Measurements from ENCODE around the gene ANKRD42. TPM values are rescaled to one million over a fixed set of nuclear protein-coding genes. Genes with fewer than 3 reads are reported as not detected.
"Not testable (repeated sequence)": the region's sequence is repeated elsewhere in the genome, so short reads cannot be mapped to it uniquely, and the experiment has no call there.

ANKRD42 gene
- total RNA-seq, 1 donor from 2014 or later, result 4.8 TPM

GRCh38 chr11:83172551-83172950 lies 21.0 kb upstream of the ANKRD42 start:
- no peak for DNase-seq (ENCODE audit: low read depth)

DNA sequence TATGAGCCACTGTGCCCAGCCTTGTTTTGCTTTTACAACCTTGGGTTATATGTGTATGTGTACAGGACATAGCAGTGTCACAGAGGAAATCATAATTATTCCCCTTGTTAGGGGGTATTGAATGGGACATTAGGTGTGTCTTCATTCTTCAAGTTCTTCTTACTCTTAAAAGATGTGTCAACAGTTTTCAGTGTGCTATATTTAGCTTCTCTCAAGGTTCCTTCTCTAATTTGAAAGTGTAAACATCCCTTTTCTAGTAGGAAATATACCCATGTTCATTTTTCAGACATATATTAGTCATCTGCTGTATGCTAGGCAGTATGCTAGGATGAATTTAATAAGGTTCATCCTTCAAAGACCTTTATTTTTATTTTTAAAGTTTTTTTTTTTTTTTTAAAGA lies 19.5 kb upstream of the ANKRD42 start:
- no peak for DNase-seq (ENCODE audit: low read depth)

GRCh38 chr11:83175815-83176214 lies 17.7 kb upstream of the ANKRD42 start:
- no peak for DNase-seq (ENCODE audit: low read depth)

DNA sequence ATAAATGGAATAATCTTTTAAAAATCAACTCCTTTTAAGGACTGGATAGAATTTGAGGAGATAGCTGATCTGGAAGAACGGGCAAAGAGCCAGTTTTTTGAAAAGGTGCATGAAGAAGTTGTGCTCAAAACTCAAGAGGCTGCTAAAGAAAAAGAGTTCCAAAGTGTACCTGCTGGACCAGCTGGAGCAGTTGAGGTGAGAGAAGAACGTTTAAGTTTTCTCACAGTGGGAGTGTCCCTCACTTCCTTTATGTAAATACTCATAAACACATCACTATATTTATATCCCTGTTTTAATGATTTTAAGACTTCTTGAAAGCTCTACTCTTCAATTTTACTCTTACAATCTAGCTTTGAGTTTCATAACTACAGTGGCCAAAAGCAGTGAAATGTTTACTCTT lies 11.7 kb upstream of the ANKRD42 start:
- no peak for DNase-seq (ENCODE audit: low read depth)

DNA sequence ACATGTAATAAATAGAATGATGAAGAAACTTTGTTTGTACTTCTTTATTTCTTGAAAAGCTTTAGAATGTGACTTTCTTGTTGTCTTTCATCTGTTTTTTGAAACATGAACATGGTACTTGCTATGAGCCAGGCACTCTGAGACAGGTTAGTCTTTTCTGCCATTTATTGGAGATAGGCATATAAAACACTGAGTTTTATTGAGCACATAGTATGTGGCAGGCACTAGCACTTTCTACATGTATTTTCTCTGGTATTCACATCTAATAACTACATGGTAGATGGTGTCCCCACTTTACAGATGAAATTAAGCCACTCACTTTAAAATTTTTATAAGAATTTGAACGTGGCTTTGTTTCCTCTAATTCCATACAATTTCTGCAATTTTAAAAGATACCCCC lies 7.7 kb upstream of the ANKRD42 start:
- DNase-seq (ENCODE audit: low read depth), result no peak

GRCh38 chr11:83187465-83187864 lies 6.0 kb upstream of the ANKRD42 start:
- DNase-seq (ENCODE audit: low read depth), result no peak

GRCh38 chr11:83191491-83191890 lies 2.0 kb upstream of the ANKRD42 start:
- DNase-seq (ENCODE audit: low read depth), result no peak

GRCh38 chr11:83191986-83192385 lies 1.5 kb upstream of the ANKRD42 start:
- DNase-seq (ENCODE audit: low read depth), result no peak

GRCh38 chr11:83192606-83193245 lies 786 bp upstream of the ANKRD42 start:
- no peak for DNase-seq (ENCODE audit: low read depth)

DNA sequence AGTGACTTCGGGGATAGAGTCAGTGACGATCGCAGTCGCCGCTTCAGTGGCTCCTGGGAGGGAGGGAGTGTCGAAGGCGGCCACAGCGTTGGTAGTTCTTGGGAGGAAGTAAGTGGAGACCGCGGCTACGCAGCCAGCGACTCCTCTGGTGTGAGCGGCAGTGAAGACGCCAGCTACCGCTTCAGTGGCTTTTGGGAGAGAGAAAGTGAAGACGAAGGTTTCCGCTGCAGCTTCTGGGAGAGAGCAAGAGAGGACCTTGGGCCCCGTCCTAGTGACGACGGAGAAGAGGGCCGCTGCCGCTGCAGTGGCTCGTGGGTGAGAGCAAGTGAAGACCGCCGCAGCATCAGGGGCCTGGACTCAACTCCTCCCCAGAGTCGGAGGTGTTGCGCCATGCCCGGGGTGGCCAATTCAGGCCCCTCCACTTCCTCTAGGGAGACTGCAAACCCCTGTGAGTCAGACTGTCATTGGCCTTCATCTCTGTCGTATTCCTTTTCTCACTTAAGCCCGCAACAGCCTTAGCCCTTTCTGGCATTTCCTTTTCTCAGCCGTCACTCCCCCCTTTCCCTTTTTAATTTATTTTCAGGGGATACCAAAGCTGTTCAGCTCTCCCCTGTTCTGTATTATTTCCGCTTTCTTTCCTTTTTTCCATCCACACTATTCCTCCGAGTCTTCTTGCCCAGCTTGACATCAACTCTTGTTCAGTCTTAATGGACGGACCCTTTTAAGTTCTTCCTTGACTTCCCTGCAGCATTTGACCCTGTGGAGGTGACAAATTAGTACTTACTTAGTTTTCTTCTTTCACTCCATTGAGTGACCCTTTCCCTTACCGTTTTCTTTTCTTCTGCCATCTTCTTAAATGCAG lies 1.0 kb downstream of the ANKRD42 start:
- peak; percentile 51 for DNase-seq (ENCODE audit: low read depth)

DNA sequence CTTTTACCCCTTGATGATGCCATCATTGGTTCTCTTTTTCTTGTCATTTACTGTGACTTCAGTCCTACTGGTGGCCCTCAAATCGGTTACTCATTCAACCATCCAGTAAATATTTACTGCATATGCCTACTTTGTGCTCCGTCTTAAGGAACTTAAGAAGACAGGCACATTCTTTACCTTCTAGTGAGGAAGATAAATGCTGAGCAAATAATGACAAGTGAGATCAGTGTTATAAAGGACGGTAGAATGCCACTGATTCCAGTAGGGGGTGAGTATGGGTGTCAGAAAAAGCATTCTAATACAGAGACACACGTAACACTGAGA lies 1.6 kb downstream of the ANKRD42 start:
- no peak for DNase-seq (ENCODE audit: low read depth)

- no peak for DNase-seq (ENCODE audit: low read depth)
Observed at GRCh38 chr11:83195649-83196048, 2.1 kb downstream of the ANKRD42 start.

DNA sequence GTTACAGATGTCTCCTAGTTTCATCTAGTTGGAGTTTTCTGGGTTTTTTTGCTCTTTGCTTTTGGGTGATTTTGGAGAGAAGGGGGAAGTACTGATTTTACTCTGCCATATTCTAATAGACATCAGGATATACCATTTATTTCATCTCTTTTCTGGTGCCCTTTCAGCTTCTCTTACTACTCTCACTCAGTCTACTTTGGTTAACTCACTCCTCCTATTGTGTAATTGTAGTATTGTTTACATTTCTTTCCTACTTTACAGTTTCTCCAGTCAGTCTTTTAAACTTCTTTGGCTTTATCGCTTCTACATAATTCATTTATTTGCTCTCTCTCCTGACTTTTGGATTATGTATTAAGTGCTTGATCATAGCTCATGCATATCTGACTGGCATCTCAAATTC lies 6.5 kb downstream of the ANKRD42 start:
- no peak for DNase-seq (ENCODE audit: low read depth)

DNA sequence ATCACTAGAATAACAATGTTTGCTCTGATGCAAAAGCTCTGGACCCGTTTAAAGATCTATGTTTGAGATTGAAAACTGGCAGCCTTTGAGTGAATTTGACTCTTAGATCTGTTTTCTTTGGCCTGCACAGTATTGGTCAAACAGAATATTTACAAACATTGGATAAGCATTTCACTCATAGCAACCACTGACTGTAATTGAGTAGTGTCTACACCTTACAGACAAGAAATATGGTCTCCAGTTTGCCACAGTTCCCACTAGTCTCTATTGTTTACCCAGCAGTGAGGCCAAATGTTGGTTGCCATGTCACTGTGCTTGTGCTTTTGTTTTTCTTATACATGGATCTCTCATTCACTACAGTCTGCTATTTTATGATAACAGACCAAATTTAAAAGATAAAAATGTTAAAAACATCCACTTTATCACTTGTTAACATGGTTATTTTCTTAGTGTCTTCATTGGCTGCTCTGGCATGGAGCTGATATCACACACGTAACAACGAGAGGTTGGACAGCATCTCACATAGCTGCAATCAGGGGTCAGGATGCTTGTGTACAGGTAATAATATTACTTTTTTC lies 12.2 kb downstream of the ANKRD42 start:
- no peak for DNase-seq (ENCODE audit: low read depth)

DNA sequence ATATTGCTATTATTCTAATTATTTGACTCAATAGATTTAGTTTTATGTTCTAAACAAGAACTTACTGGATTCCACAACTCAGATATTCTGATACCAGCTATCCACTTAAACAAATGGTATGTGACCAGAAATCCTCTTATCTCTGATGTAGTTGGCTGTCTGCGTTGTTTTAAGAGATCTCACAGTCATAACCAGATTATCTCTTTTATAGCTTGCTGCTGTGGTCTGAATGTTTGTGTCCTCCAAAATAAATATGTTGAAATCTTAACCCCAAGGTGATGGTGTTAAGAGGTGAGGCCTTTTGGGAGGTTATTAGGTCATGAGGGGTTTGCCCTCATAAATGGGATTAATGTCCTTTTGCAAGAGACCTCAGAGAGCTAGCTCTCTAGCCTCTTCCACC lies 12.7 kb downstream of the ANKRD42 start:
- DNase-seq (ENCODE audit: low read depth), result no peak

DNA sequence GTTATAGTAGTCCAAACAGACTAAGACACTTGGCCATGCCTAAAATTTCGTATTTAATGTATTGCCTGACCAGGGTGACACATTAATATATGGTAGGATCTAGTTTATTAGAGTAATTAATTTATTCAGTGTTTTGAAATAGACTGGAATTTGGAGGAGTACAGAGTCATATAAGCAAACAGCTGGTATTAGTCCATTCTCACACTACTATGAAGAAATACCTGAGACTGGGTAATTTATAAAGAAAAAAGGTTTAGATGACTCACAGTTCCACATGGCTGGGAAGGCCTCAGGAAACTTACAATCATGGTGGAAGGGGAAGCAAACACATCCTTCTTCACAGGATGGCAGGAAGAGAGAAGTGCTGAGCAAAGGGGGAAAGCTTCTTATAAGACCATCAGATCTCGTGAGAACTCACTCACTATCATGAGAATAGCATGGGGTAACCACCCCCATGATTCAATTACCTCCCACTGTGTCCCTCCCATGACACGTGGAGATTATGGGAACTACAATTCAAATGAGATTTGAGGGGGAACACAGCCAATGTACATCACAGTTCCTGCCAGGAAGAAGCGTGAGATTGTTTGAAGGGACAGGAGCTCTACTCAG lies 13.4 kb downstream of the ANKRD42 start:
- not testable (repeated sequence) for DNase-seq (ENCODE audit: low read depth)

- DNase-seq (ENCODE audit: low read depth), result no peak
Observed at GRCh38 chr11:83219095-83219494, 25.6 kb downstream of the ANKRD42 start.

DNA sequence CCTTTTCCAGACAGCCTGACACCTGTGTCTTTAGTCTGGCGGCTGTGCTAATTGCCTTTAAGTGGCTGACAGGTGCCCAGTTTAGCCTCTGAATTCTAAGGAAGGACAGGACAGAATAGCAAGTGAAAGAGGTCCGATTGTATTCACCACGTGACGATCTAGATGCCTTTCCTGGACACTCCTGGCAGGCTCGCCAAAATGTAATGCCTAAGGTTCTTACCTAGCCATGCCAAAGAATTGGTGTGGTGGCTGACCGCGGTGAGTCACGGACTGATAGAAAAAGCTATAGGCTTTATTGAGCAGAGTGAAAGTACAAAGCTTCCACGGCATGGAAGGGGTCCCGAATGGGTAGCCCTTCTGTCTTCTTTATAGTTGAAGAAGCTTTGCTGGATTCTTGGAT lies 26.7 kb downstream of the ANKRD42 start:
- DNase-seq (ENCODE audit: low read depth), result no peak

- no peak for DNase-seq (ENCODE audit: low read depth)
Observed at GRCh38 chr11:83221694-83222093, 28.2 kb downstream of the ANKRD42 start.

GRCh38 chr11:83222499-83222898 lies 29.0 kb downstream of the ANKRD42 start:
- DNase-seq (ENCODE audit: low read depth), result no peak

- DNase-seq (ENCODE audit: low read depth), result no peak
Observed at GRCh38 chr11:83223457-83223856, 29.9 kb downstream of the ANKRD42 start.

DNA sequence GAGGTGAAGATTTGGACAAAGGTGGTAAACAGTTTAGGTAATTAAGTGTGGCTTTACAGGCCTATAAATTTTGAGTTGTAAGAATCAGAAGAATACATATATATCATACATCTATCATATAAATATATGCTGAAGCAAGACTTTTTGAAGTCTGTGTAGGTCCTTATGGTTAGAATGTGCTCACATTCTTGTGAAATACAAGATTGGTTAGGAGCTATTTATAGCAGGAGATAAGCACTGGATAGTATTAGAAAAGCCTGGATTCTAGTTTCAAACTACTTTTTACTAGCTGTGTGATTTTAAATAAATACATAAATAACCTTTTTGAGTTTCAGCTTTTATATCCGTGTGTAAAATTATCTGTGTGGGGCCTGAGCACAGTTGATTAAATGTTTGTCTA lies 42.3 kb downstream of the ANKRD42 start:
- no peak for DNase-seq (ENCODE audit: low read depth)
